NCI-H226 (cell line): Measurements from ENCODE around the gene ESR2.
"Not testable (repeated sequence)": the region's sequence is repeated elsewhere in the genome, so short reads cannot be mapped to it uniquely, and the experiment has no call there.

Source experiments
- DNase-seq: peaks from one replicate; pipeline ENCODE4 v3.0.0-alpha.2; 2015

Gene ESR2

DNA sequence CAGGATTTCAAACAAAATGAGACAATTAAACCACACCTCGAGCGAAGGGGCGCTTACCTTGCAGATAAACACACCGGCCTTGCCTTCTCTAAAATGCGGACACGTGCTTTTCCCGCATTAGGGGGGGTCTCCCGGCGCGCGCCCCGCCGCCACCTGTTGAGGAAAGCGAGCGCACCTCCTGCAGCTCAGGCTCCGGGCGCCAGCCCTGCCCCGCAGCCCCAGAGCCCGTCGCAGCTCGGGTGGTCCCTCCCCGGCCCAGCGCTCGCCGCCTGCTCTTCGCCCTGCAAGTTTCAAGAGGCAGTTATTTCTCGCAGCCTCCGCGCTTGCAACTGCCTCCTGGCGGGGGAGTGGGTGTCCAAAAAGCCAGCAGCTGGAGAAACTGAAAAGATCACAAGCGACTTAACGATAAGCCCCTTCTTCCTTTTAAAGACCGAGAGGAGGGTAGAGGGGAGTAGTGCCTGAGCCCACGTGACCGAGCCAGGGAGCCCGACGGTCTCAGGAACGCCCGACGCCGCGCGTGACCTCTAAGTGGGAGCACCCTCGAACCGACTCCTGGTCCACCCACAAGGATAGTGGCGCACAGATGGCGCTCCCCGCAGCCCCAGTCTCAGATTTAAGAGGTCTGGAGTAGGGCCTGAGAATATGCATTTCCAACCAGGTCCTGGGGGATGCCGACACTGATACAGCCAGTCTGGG lies at the start of gene ESR2:
TSS of gene ESR2 (minus strand) at position 396 of the 696 bp plus-strand sequence. CDS start 11,386 bp downstream, outside the sequence.
- DNase-seq = no peak

DNA sequence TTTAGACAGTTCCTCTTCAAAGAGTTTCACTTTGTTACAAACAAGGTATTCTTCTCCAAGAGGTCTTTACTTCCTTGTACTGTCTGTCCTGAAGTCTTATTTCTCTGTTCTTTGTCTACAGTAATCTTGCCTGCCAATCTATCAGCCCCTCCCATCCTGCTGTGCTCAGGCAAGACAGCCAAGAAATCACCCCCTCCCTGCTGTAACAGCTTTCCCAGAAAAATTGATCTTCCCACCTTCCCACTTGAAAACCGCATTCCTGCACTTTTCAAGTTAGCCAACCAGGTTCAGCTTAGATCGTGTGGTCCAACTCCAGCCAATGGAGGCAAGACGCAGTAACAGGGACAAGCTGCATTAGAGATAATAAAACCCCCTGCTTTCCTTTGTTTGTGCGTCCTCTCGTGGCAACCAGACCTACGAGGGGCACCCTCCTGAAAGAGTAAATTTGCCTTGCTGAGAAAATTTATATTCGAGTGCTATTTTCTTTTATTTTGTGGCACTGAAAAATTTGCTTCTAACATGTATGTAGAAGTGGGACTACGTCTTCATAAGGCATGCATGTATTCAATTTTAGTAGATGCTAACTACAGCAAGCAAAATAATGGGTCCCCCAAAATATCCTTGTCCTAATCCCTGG lies 46.5 kb upstream of the ESR2 start:
- DNase-seq = no peak

DNA sequence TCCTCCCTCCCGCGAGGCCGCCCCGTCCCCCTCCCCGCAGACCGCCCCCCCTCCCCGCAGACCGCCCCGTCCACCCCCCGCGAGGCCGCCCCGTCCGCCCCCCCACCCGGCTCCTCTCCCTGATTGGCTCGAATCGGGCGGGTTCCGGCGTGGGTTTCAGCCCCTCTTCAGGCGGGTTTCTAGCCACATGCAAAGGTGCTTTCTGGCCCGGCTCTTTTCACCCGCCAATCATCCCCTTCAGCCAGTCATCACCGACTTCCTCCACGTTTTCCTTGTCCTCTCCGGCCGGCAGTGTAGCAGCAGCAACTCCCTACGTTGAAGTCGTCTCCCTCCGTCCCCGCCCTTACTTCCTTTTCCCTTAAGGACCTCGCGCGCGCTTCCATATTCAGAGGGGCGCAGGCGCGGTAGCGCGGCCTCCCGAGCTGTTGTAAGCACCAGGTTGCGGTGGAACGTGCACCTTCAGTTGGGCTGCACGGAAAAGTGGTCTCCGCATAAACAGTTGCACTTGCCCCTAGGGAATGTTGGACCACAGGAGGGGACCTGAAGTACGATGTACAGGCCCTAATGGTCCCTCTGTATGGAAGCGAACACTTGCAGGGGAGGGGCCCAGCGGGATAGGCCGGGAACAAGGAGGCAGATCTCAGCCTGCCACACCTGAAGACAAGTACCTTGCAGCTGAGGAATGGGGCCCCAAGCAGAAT lies 44.6 kb upstream of the ESR2 start:
- DNase-seq = peak; percentile 100

DNA sequence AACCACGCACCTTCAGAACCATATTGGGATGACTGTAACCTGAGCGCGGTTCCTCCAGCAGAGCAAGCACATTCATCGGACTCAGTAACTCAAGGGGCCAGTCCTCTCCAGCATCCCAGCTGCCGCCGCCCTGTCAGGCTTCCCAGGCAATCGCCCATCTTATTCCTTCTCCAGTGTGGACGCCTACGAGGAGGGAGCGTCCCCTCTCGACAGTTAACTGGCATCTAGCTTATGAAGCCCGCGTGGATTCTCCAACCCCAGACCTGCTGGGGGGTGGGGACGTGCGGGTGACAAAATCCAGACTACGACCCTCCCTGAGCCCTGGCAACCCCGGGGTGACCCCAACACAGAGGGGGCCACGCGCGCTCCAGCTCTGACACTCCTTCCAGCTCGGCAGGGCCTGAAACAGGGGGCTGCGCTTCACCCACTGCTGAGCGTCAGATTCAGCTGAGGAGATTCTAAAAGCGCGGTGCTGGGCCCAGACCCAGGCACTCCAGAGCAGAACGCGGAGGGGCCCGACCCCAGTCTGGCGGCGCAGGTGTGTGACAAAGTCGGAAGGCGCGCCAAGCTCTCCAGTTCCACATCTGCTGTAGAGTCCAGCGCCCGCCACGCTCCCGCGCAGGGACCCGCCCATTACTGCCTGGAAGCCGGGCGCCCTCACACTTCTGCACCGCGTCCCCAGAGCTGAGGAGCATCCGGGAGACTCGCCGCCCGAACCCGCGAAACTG lies 43.9 kb upstream of the ESR2 start:
- DNase-seq = peak; percentile 47

DNA sequence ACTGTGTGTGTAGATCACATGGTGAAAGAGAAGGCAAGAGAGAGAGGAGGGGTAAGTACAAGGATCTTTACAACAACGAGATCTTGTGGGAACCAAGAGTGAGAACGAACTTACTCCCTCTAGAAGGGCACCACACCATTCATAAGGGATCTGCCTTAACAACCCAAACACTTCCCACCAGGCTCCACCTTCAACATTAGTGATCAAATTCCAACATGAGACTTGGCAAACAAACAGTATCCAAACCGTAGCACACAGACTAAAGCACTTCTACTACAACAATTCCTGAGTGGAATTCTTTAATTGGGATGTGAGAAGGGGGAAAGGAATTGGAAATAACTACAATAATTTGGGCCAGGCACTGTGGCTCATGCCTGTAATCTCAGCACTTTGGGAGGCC lies 35.0 kb upstream of the ESR2 start:
- DNase-seq = no peak

DNA sequence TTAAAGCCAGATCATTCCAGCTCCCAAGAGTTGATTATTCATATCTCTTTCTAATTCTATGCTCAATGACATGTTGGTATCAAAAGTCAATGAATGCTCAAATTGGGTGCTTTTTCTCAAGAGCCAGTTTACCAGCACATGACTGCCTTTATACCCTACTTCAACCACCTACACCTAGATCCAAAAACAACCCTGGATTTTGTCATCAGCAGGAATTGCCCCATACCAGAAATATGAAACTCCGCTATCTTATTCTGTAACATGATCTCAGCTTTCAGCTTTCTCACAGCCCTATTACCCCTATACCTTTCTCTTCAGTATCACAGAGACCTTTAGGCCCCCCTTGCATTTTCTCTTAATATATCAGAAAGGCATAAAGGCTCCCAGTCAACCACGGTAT lies 32.3 kb upstream of the ESR2 start:
- no peak for DNase-seq

DNA sequence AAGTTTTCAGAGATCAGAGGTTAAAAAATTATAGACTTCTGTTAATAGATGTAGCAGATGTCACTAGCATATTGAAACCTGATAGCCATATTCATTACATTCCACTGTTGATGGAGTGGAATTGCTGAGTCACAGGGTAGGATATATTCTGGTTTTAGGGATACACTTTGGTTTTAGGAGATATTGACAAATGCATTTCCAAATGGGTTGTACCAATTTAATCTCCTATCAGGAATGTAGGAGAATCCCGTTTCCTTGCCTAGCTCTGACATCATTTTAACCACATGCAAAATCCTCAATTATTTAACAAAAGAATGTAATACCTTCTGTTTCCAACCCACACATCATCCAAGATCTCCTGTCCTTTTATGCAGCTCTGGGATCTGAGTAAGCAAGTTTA lies 30.7 kb upstream of the ESR2 start:
- DNase-seq = peak; percentile 2

DNA sequence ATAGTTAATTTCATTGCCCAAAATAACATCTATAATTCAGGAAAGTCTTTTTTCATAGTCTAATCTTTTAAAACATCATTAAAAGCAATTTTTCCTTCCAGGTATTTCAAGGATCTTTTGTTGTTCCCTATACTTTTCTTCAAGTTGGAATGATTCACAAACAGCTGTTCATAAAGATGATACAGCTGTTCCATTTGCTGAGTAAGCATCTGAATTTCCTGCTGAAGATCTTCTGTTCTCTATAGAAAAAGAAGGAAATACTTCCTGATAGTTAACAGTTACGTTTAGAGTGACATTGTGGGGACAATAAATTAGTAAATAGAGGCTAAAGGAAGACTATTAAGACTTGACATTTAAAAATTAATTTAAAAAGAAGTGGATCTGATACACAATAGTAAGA lies 30.3 kb upstream of the ESR2 start:
- no peak for DNase-seq

DNA sequence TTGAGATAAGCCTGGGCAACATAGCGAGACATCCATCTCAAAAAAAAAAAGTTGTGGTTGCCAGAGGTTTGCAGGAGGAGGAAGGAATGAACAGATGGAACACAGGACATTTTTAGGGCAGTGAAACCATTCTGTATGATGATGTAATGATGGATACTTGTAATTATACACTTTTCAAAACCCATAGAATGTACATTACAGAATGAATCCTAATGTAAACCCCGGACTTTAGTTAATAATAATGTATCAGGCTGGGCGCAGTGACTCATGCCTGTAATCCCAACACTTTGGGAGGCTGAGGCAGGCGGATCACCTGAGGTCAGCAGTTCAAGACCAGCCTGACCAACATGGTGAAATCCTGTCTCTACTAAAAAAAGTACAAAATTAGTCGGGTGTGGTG lies 26.2 kb upstream of the ESR2 start:
- not testable (repeated sequence) for DNase-seq

DNA sequence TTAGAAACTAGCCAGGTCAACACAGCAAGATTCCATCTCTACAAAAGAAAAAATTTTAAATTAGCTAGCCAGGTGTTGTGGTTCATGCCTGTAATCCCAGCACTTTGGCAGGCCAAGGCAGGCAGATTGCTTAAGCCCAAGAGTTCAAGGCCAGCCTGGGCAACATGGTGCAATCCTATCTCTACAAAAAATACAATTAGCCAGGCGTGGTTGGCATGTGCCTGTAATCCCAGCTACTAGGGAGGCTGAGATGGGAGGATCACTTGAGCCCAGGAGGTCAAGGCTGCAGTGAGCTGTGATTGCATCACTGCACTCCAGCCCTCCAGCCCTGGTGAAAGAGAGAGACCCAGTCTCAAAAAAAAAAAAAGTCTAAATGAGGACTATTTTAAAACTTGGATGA lies 24.5 kb upstream of the ESR2 start:
- not testable (repeated sequence) for DNase-seq

DNA sequence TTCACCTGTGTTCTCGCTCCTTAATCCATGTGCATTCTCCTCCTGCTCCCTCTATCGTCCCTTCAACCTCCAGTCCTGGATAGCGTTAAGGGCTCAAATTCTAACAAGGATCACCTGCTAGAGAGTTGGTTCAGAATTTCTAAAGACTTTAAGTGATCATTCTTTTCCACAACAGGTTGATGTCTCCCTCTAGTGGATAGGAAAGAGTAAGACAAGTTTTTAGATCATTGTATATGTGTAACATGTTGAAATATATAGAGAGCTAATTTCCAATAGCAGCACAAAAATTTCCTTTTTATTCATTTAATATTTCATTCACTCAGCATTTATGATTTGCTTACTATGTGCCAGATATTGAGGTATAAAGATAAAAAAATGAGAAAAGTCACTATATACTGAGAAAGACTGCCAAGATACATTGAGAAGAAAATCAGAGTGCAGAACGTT lies 9.3 kb upstream of the ESR2 start:
- DNase-seq = peak; percentile 35

DNA sequence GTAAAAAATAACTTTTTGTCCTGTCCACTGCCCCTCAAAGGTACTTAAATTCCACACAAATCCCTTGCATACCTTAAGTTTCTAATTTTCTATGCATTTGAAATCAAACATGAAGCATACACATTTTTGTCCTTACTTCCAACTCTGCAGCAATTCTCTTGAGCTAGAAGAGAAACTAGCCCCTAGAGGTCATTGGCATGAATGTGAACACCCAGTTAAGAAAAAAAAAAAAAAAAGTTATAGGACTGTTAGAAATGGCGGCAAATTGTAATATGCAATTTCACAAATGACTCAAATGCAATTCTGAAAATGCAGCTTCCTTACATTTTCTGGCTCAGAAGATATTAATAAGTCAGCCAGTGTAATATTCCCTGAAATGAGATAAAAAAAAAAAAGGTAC lies 4.6 kb upstream of the ESR2 start:
- no peak for DNase-seq

DNA sequence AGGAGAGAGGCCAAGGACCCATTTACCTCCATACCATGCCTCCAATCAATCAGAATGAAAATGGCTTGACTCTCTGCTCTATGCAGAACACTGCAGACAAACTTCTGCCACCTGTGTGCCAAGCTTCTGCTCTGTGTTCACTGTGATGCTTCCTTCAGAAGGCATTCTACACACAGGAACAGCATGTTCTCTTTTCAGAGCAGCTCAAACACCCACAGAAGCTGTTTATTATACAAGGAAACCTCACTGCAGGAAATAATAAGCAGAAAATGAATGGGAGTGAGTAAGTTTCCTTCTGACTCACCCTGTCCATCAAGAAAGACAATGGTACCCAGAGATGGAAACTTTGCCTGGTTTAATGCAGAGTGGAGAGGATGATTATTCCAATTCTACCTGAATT lies 2.4 kb upstream of the ESR2 start:
- DNase-seq = peak; percentile 14

DNA sequence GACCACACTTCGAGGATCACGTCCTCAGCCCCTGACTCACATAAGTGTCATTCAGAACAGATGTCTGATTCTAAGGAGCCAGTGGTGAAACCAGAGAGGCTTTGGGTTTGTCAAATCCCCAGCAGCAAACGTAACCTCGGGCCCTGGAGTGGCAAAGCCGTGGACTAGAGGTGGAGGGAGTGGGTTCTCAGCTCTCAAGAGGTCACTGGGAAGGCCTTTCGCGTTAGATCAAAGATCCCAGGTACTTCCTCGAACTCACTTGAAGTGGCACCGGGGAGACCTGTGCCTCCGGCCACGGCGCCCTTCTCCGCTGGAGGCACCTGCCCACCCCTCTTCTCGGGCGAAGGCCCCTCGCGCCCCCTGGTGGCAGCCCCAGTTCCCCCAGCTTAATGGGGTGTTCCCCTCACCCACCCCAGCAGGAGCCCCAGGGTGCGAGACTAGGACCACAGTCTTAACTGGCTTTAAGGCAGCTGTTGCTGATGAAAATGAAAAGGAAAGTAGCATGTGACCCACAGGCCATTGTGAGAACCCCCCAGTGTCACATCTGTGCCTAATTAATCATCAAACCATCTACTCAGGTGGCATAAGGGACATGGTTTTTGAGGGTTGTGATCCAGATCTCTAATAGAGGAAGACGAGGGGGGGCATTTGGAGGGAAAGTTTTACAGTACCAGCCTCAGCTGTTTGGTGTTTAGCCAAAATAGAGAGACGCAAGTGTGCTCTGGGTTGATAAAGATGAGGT lies 672 bp upstream of the ESR2 start:
- DNase-seq = peak; percentile 22

DNA sequence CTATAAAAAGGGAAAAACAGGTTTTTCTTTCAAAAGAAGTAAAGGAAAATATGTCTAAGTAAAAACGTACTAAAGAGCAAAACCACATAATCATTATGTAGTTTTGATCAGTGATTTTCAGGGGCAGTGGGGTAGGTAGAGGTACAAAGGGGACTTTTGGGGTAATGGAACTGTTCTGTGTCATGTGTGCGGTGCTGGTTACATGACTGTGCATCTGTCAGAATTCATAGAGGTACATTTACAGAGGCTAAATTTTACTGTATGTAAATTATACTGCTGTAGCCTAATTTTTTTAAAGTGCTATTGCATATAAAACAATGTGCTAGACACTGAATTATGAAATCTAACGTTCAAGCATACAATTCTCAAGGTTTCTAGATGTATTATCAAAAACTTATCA lies 2.0 kb downstream of the ESR2 start:
- DNase-seq = no peak

DNA sequence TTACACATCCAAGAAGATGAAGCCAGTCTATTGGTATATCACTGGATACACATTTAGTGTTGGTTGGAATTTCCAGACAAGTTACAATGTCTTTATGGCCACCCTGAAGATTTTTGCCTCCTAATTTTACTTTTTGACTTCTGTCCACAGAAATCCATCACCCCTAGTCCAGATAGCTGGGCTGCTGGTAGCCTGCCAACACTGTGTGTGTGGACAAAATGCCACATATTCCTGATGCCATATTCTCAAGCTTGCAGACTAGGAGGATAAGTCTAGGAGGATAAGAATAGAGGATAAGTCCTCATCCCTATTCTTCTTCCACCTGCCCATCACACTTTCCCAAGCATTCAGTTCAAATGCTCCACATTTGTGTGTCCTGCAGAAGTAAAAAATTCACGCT lies 4.6 kb downstream of the ESR2 start:
- no peak for DNase-seq

DNA sequence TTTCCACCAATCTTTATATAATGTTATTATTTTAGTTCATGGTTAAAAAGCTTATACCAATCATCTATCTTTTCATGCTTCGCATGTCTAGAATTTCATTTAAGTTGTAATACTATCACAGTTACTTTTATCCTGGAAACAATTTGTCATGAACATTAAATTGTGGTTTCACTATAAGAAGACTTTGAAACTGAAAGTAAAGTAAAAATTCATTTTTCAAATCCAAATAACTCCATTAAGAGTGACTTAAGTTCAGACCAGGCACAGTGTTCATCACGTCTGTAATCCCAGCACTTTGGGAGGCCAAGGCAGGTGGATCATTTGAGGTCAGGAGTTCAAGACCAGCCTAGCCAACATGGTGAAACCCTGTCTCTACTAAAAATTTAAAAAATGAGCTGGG lies 12.4 kb downstream of the ESR2 start:
- DNase-seq = no peak

DNA sequence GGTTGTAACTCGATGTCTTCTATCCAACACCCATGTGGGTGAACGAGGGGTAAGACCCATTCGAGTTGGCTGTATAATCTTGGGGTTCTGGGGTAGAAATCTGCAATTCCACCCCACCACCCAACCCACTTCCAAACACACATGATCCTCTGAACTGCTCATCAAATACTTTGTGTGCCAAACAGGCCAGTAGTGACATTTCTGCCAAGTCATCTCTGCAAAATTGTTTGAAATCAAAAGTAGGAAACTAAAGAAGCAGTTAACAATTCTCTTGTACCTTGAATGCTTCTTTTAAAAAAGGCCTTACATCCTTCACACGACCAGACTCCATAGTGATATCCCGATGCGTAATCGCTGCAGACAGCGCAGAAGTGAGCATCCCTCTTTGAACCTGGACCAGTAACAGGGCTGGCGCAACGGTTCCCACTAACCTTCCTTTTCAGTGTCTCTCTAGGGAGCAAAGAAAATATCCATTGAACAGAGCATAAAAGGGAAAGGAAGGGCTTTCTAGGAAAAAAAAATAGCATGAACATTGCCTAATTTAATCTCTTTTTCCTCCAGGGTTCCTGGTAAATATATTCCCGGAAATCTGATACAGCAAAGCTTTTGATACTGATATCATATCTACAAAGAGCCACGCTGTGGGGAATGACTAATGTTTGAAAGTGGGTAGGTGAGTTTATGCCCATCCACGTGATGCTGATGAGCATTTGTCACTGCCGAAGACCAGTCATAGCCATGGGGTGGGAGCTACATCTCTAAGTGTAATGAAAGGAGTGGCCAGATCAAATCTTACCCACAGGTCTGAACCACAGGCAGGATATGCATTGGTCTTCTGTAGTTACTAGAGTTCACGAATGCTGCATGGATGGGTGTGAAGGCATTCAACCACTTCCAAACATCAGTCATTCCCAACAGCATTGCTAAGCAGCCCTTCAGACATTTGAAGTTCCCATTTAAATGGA lies 14.2 kb downstream of the ESR2 start:
- DNase-seq = peak; percentile 59

DNA sequence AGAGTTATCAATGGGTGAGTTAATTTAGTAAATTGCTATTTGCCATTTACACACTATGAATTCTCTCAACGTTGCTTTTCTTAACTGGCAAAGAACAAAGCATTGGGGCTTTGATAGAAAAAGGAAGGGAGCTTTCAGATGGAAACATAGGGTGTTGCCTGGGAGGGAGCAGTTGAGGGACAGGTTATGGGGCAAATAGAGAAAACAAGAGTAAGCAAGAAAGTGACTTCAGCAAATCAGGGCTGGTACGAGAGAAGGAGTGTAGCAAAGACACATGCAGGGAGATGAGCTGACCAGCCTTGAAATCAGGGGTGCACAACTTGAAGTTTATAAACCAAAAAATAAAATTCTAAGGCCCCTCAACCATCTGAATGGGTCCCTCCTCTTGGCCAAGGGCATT lies 15.7 kb downstream of the ESR2 start:
- no peak for DNase-seq

DNA sequence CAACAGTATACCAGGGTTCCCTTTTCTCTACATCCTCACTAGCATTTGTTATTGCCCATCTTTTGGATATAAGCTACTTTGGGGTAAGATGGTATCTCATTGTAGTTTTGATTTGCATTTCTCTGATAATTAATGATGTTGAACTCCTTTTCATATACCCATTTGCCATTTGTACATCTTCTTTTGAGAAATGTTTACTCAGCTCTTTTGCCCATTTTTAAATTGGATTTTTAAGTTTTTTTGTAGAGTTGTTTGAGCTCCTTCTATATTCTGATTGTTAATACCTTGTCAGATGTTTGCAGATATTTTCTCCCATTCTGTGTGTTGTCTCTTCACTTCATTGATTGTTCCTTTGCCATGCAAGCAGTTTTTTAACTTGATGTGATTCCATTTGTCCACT lies 22.2 kb downstream of the ESR2 start:
- no peak for DNase-seq

DNA sequence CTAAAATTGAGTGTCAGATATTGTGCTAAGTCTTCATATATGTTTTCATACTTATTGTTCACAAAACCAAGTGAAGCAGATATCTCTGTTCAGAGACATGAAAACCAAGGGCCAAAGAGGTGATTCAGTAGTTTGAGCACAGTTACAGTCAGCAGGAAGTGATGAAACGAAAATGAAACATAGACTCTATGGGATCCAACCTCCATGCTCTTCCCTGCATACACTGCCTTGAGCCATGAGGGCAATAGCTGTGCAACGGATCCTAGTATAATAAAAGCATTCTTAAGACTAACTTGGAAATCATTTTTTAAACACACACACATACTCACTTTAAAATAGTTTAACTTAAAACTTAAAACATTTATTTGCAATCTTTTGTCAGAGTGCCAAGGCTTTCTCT lies 27.9 kb downstream of the ESR2 start:
- peak; percentile 52 for DNase-seq

DNA sequence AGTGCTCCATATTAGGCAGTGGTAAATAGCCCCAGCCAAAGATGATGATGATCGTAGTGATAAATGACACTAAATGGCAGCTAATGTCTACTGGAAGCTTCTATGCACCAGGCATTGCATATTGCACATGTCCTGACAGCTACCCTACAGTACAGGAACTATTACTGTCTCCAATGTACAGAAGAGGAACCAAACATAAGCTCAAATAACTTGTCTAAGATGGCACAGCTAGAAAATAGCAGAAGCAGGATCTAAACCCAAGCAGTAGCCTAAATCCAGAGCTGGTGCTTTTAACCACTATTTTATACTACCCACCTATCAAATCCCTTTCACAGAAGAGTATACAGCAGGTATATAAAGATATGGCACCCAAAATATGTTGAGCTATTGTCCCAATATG lies 28.9 kb downstream of the ESR2 start:
- DNase-seq = no peak
